Erythroblast (primary cell): ENCODE data around the gene FTMT.
"Not testable (repeated sequence)": the region's sequence is repeated elsewhere in the genome, so short reads cannot be mapped to it uniquely, and the experiment has no call there.

Experiments
- DNase-seq, 2 experiments: peaks; one replicate each; lab custom pipeline; 2025; lab: John Stamatoyannopoulos, UW
- GATA1 ChIP-seq: IDR thresholded peaks from 2 replicates; pipeline ENCODE4 v1.6.1; 2011; ENCODE audit warnings: low read depth, mild to moderate bottlenecking, control low read depth, low read length, moderate library complexity
- POLR2A ChIP-seq: IDR thresholded peaks from 2 replicates; pipeline ENCODE4 v1.6.1; 2011; ENCODE audit warnings: mild to moderate bottlenecking, low read length

Gene FTMT

DNA sequence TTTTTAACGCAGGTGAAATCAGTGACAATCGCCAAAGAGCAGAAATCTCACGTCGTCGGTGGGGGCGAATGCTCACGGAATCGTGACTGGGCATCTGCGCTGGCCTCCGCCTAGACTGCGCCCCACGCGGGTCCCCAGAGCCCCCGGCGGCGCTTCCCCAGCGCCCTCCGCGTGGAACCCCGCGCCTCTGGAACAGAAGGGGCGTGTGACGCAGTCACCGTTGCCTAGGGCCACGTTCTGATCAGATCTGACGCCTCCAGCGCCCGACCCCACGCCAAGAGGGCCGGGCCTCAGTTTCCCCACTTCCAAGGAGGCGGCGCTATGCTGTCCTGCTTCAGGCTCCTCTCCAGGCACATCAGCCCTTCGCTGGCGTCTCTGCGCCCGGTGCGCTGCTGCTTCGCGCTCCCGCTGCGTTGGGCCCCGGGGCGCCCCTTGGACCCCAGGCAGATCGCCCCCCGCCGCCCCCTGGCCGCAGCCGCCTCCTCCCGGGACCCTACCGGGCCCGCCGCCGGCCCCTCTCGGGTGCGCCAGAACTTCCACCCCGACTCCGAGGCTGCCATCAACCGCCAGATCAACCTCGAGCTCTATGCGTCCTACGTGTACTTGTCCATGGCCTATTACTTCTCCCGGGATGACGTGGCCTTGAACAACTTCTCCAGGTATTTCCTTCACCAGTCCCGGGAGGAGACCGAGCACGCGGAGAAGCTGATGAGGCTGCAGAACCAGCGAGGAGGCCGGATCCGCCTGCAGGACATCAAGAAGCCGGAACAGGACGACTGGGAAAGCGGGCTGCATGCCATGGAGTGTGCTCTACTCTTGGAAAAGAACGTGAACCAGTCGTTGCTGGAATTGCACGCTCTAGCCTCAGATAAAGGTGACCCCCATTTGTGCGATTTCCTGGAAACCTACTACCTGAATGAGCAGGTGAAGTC, at the start of gene FTMT:
Gene FTMT (plus strand): TSS at position 240 of the 932 bp plus-strand sequence. CDS start 82 bp downstream, at position 322.
- DNase-seq, result no peak
- TF ChIP-seq GATA1 (no peak), POLR2A (no peak)

- not testable (repeated sequence) for DNase-seq
Observed at GRCh38 chr5:121805251-121805650, 46.4 kb upstream of the FTMT start.

GRCh38 chr5:121805911-121806310, 45.8 kb upstream of the FTMT start:
- DNase-seq, result no peak
- TF ChIP-seq POLR2A (no peak), GATA1 (no peak)

DNA sequence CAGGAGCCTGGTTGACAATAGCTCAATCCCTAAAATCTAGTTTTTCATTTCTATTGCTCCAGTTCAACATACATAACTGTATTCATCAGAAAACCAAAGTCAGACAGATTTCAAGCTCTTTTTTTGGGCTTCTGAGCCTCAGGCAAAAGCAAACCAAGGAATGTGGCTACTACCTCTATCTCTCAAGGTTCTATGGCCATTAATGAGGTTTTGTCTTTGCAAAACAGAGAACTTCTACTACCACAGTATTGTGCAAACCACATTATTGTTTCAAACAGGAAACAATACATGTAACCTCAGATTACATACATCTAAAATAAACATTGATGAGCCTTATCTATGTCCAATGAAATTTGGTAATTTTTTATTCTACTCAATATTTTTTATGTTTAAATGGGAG, 35.5 kb upstream of the FTMT start:
- no peak for DNase-seq
- TF ChIP-seq GATA1 (no peak), POLR2A (no peak)

DNA sequence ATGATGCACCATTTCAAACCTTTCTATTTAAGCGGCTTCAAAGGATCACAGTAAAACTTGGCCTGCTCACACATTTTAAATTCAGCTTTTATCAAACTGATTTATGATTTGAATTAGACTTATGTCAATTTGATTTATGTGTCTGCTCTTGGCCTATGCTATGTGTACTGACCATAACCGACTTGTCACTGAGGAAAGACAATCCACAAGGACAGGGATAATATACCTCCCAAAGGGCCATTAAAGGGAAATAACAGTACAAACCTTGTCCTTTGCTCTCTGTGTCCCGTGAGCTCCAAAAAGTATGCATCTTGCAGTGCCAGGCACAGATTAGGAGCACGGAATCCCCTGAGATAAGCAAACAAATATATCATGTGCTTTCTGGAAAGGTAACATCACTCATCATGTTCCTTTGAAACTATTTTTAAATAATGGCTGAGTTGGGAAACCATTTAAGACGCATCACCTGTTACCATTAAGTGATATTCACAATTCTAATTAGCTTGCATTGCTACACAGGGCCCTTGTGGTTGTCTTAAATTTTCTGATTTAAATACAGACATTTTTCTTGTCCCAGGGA, 31.9 kb upstream of the FTMT start:
- TF ChIP-seq GATA1 (no peak), POLR2A (no peak)
- no peak for DNase-seq

- no peak for TF ChIP-seq GATA1
- TF ChIP-seq POLR2A, result no peak
- DNase-seq, result no peak
Observed at GRCh38 chr5:121833617-121834016, 18.1 kb upstream of the FTMT start.

DNA sequence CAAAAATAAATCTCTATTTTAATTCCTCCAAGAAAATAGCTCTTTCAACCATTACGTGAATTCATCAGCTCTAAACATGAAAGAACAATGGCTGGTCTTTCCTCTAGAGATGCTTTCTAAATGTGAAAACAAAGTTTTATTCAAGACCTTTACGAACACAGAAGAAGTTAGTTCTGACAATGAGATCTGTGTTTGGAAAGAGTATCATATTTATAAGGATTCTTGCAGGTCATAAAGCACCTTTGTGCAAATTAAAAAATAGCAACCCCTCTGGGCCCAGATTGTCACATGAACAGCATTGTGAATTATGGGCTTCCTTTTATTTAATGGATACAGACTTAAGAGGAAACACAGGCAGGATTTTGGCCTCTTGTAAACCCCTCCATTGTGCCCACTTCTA, 17.7 kb upstream of the FTMT start:
- TF ChIP-seq GATA1, result no peak
- TF ChIP-seq POLR2A, result no peak
- DNase-seq, result no peak

DNA sequence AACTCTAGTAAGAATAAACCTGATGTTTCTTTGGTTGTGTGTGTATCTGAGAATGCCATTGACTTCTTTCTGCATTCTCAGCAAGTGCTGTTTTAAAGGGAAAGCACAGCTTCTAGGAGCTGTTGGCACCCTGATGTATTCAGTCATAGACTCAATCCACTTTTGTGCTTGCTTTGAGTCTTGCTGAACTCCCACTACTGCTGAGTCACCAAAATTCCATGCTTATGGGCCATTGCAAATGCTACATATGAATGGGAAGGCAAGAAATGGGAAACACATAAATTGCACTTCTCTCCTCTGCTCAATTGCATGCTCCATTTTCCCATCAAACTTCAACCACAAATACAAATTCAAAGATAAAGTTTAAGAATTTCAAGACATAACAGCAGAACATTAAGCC, 9.8 kb upstream of the FTMT start:
- TF ChIP-seq GATA1 (no peak), POLR2A (no peak)
- no peak for DNase-seq

DNA sequence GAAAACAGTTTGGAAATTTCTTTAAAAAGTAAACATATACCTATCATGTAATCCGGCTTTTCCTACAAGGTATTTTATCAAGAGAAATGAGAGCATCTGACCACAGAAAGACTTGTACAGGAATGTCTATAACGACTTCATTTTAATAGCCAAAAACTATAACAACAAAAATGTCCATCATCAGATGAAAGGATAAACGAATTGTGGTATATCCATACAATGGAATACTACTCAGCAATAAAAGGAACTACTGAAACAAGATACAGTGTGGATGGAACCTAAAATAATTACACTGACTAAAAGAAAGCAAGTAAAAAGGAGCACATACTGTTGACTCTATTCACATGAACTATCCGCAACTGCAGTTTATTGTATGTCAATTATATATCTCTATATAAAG, 1.4 kb upstream of the FTMT start:
- TF ChIP-seq GATA1 (no peak), POLR2A (no peak)
- DNase-seq, result no peak

DNA sequence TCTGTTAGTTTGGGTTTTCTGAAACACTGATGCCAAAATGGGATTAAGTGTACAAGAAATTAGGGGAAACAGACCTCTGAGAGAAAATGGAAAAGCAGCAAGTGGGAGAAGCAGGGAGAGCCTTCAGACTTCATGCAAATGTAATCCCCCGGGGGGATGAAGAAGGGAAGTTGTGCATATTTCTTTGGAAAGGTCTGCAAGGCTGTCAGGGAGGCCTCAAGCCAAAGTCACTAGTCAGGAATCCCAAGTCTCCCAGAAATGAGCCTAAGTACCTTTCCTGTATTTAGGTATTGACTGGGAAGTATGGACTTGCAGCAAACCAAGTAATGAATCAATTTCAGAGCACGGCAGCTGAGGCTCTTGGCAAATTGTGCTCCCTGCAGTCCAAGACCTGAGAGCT, 2.2 kb downstream of the FTMT start:
- DNase-seq, result no peak
- no peak for TF ChIP-seq POLR2A
- no peak for TF ChIP-seq GATA1

DNA sequence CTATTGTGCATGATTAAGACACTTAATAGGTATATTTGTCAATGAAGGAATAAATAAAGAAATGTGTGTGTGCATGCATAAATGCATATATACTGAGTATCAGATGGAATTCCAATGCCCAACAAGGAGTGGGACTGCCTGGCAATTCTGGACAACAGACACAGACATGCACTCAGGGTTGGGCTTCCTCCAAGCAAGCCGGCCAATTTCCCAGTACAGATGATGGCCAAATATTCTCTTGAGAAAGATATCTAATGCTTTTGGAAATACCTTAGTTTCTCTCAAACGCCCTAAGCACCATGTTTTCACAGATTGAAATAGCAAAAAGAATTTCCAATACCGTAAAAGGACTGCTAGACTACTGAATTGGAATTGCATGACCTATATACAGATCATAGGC, 11.1 kb downstream of the FTMT start:
- no peak for DNase-seq
- TF ChIP-seq GATA1 (no peak), POLR2A (no peak)

DNA sequence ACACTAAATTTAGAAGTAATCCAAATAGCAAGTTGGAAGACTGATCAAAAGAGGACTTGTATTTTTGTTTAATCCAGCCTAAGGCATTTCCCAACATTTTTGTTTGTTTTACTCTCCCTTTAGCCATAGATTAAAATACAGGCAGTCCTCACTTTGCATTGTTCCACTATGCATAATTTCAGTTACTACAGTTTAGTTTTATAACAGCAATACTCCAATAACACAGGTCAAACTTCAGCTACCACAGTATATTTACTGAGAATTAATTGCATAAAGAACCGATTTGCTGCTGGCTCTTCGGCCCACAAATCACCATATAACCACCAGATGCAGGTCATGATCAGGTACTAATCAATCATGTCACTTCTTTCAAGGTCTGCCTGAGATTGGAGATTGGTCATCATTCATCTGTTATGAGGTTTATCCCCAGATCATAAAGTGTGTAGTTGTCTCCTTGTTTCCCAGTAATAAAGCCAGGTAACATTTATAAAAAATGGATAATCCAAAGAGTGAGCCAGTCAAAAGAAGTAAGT, 12.1 kb downstream of the FTMT start:
- no peak for TF ChIP-seq GATA1
- no peak for TF ChIP-seq POLR2A
- no peak for DNase-seq

DNA sequence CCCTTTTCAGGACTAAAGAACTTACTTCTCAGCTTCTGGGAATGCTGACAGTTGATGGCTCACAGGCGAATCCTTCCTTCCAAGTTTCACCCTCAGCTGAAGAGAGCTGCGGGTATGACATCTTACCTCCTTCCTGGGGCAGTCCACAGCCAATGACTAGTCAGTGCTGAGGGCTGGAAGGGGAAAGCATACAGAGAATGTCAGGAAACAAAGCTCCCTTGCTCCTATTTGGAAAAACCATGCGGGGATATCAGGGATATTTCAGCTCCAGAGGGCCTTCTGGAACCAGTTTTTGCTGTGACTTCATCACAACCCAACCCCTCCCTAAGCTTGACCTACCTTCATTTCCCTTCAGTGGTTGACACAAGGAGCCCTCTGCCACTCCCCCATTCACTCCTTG, 15.7 kb downstream of the FTMT start:
- DNase-seq, result no peak
- TF ChIP-seq POLR2A, result no peak
- TF ChIP-seq GATA1, result no peak

DNA sequence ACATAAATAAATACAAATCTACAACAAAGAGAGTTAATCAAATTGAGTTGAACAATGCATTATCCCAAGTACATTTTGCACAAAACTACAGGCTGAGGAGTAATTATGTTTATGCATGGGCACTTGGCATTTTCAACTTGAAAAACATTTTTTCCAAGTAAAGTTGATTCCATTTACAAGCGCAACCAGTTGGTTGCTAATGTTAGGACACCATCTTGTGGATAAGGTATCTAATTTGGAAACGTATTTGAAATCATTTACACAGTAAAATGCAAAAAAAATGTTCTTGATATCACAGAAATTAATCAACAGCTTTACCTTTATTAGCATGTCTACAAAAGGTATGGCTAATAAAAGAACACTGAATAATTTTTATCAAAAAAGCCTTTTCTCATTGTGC, 18.8 kb downstream of the FTMT start:
- DNase-seq, result peak; percentile 30 to 46
- TF ChIP-seq GATA1 (no peak), POLR2A (no peak)
